Body of pancreas (tissue), 4 donors: Measurements from ENCODE around the gene FCRL1. TPM values are rescaled to one million over a fixed set of nuclear protein-coding genes. Genes with fewer than 3 reads are reported as not detected.

Experiments used
- ATAC-seq: fragments of 150-250 bp; one replicate; pipeline ENCODE4 v1.9.1; 2016
- DNase-seq, 4 donors: peaks; one replicate each; pipeline ENCODE4 v3.0.0-alpha.2; 2019
- H3K27ac ChIP-seq, 4 donors: fragments of 200-600 bp; sonication (generic); 1 replicate in 3 of 4; 2 replicates in 1 of 4; pipeline versions ENCODE4 v1.5.1 to v1.6.1; 2016 to 2019; ENCODE audit warnings: mild to moderate bottlenecking in 1 of 4, mixed read lengths in 1 of 4, moderate library complexity in 1 of 4
- H3K27me3 ChIP-seq, 2 donors: fragments of 200-600 bp; sonication (generic); one replicate each; pipeline ENCODE4 v1.6.0; 2016; ENCODE audit warnings: mild to moderate bottlenecking in 1 of 2
- H3K36me3 ChIP-seq, 2 donors: fragments of 200-600 bp; sonication (generic); replicated peaks in 1 of 2; 2 replicates each; pipeline ENCODE4 v1.5.1; 2016; ENCODE audit warnings: low read depth in 2 of 2; ENCODE audit not compliant: insufficient read depth in 1 of 2
- H3K4me1 ChIP-seq: fragments of 200-600 bp; sonication (generic); one replicate; pipeline ENCODE4 v1.6.0; 2016
- H3K4me3 ChIP-seq, 2 donors: fragments of 200-600 bp; sonication (generic); 1 replicate in 1 of 2; 2 replicates in 1 of 2; pipeline ENCODE4 v1.5.1; 2016 to 2019
- H3K9me3 ChIP-seq, 3 donors: fragments of 200-600 bp; sonication (generic); 1 replicate in 2 of 3; 2 replicates in 1 of 3; pipeline ENCODE4 v1.5.1; 2016
- CTCF ChIP-seq, 7 experiments: fragments of 450-650 bp in 4 of 7; fragments of 200-600 bp in 3 of 7; sonication (generic) in 3 of 7; IDR thresholded peaks; one replicate each; pipeline ENCODE4 v1.5.1; 2016 to 2019; ENCODE audit warnings: antibody characterized with exemption in 7 of 7
- POLR2A ChIP-seq, 3 donors: fragments of 450-650 bp; IDR thresholded peaks; one replicate each; pipeline ENCODE4 v1.6.1; 2016; ENCODE audit warnings: antibody characterized with exemption in 3 of 3, mild to moderate bottlenecking in 2 of 3
- WGBS, 2 donors: methylation state at CpG; one replicate each; pipeline ENCODE4 v1.1.5; 2017; 5-methylcytosine and 5-hydroxymethylcytosine counted together
- intact Hi-C: fragments of 100-400 bp; cut with DNase I; formaldehyde crosslinking; loops from one replicate; pipeline ENCODE4 v1.15.1; 2023
- total RNA-seq, 2 donors: library from RNA; depleted of rRNA; stranded (reverse); fragments of >200 nt; gene quantifications; one replicate each; pipeline ENCODE4 v1.1.0, GENCODE V29; 2016

Gene FCRL1
- total RNA-seq, 2 donors from 2014 or later = not detected

GRCh38 chr1:157829711-157830110 is 9.8 kb upstream of the FCRL1 start:
- Histone ChIP-seq H3K9me3 (no peaks in the 10 kb centered on the region), H3K4me1 (no peaks in the 10 kb centered on the region), H3K4me3 (no peak overlapping the region), H3K36me3 (no peaks in the 10 kb centered on the region), H3K27ac (no peak overlapping the region), H3K27me3 (no peaks in the 10 kb centered on the region)
- 63 to 71% methylated on average over 3 of the region's 3 CpGs for WGBS, 2 donors
- ATAC-seq (no peak), DNase-seq (no peak)
- TF ChIP-seq POLR2A (IDR thresholded peaks at IDR 0.05) (no peak), CTCF (IDR thresholded peaks at IDR 0.05) (no peak)
- intact Hi-C loops = no loop called here

DNA sequence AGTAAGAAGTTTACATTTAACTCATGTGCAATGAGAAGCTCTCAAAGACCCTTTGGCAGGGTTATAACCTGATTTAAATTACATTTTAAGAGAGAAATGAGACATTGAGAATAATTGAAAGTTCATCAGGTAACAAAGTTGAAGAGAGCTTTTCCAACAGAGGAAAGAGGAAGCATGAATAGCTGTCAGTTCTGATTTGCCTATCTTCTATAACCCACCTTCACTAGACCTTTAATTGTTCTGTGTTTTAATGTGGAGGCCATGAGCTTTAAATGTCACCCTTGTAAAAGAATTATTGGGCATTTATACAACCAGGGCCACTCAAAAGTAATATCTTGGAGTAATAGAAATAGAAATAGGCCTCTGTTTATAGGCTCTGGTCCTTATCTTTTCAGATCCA is 9.3 kb upstream of the FCRL1 start:
- no peaks in the 10 kb centered on the region for H3K36me3 ChIP-seq
- intact Hi-C loops = no loop called here
- DNase-seq (no peak), ATAC-seq (no peak)
- H3K27me3 ChIP-seq = no peaks in the 10 kb centered on the region
- no peak overlapping the region for H3K27ac ChIP-seq
- no peak overlapping the region for H3K4me3 ChIP-seq
- H3K4me1 ChIP-seq = no peaks in the 10 kb centered on the region
- no peaks in the 10 kb centered on the region for H3K9me3 ChIP-seq
- TF ChIP-seq POLR2A (IDR thresholded peaks at IDR 0.05) (no peak), CTCF (IDR thresholded peaks at IDR 0.05) (no peak)

DNA sequence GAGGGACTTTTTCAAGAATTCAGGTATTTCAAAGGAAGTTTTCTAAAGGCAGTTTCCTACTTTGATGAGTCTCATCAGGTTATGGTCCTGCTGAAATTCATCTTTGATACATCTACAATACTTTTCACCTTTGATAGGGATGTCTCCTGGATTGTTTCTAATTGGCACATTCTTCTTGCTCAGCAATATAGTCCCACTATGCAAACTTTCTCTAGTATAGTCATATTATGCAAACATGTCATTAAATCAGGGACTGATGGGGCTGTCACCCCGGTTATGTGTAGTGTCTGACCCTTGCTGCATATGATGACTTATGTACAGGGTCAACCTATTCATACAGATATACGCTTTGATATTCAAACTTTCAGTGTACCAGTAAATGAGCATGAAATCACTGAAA is 379 bp upstream of the FCRL1 start:
- WGBS, 2 donors = 62 to 63% methylated on average over 2 of the region's 2 CpGs
- Histone ChIP-seq H3K36me3 (no peaks in the 10 kb centered on the region), H3K27me3 (no peaks in the 10 kb centered on the region), H3K4me1 (no peaks in the 10 kb centered on the region), H3K27ac (no peak overlapping the region), H3K4me3 (no peak overlapping the region), H3K9me3 (no peaks in the 10 kb centered on the region)
- intact Hi-C loops = no loop called here
- no peak for DNase-seq
- TF ChIP-seq POLR2A (IDR thresholded peaks at IDR 0.05) (no peak), CTCF (IDR thresholded peaks at IDR 0.05) (no peak)
- no peak for ATAC-seq

DNA sequence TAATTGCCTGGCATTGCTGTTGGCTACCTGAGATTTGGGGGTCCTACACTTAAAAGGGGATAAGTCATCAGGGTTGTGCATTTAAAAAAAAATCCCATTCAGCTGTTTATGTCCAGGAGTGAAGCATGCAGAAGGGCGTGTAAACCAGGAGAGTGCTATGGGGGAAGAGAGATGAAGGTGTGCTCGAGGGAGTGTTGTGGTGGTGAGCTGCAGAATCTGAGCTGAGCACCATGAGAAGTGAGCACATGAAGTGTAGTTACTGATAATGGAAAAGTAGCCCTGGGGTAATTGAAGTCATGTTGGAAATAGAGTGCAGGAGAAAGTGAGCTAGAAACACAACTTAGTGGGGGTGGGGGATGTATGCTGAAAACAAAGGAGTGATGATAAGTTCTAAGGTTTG is 705 bp downstream of the FCRL1 start:
- H3K4me3 ChIP-seq = no peak overlapping the region
- H3K36me3 ChIP-seq = no peaks in the 10 kb centered on the region
- TF ChIP-seq POLR2A (IDR thresholded peaks at IDR 0.05) (no peak), CTCF (IDR thresholded peaks at IDR 0.05) (no peak)
- H3K9me3 ChIP-seq = no peaks in the 10 kb centered on the region
- DNase-seq (no peak), ATAC-seq (no peak)
- no peaks in the 10 kb centered on the region for H3K27me3 ChIP-seq
- 50 to 54% methylated on average over 2 of the region's 2 CpGs for WGBS, 2 donors
- no peak overlapping the region for H3K27ac ChIP-seq
- H3K4me1 ChIP-seq = no peaks in the 10 kb centered on the region
- intact Hi-C loops = no loop called here

DNA sequence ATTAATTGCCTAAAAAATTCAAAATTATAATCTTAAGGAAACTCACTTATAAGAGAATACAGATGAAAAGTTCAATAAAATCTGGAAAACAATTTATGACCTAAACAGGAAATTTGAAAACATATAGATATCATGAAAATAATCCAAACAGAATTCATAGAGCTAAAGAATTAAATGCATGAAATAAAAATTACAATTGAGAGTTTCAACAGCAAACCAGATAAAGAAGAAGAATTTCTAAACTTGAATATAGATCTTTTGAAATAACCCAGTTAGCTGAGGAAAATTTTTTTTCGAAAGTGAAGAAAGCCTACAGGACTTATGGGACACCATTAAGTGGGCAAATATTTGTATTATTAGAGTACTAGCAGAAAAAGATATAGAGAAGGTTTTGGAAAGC is 6.7 kb downstream of the FCRL1 start:
- Histone ChIP-seq H3K4me3 (no peak overlapping the region), H3K27me3 (no peaks in the 10 kb centered on the region), H3K27ac (no peak overlapping the region), H3K4me1 (no peaks in the 10 kb centered on the region), H3K36me3 (no peaks in the 10 kb centered on the region), H3K9me3 (no peaks in the 10 kb centered on the region)
- intact Hi-C loops = no loop called here
- DNase-seq (no peak), ATAC-seq (no peak)
- TF ChIP-seq CTCF (IDR thresholded peaks at IDR 0.05) (no peak), POLR2A (IDR thresholded peaks at IDR 0.05) (no peak)
- WGBS, 2 donors = 36 to 53% methylated on average over 1 of the region's 1 CpG
